ENCODE data around the gene PHF3. TPM values are rescaled to one million over a fixed set of nuclear protein-coding genes. Genes with fewer than 3 reads are reported as not detected.

The PHF3 gene
- total and polyA plus RNA-seq, 2 experiments from 2014 or later: 15.3 to 34.7 TPM

- no peaks in the 10 kb centered on the region for H3K27me3 ChIP-seq (replicated peaks; ENCODE audit: insufficient read depth)
- in situ Hi-C loops (cut with MboI): no loop called here
- peaks cover 45% of the 10 kb centered on the region for H3K36me3 ChIP-seq (ENCODE audit: low read depth)
- H2AFZ ChIP-seq: no peak overlapping the region
- H3K9me3 ChIP-seq (ENCODE audit: low read depth): no peaks in the 10 kb centered on the region
- H3F3A ChIP-seq (ENCODE audit: insufficient read depth): no peaks in the 10 kb centered on the region
- no peaks in the 10 kb centered on the region for H3K9me2 ChIP-seq (ENCODE audit: insufficient read depth)
- no peak for TF ChIP-seq EZH2phosphoT487 (IDR thresholded peaks at IDR 0.05; ENCODE audit: insufficient read depth, low read depth)
- TF ChIP-seq EZH2 (IDR thresholded peaks at IDR 0.05; ENCODE audit: insufficient read depth, poor library complexity, severe bottlenecking): no peak
- no peak overlapping the region for H3K27ac ChIP-seq
- no peak overlapping the region for H3K4me3 ChIP-seq
- no peaks in the 10 kb centered on the region for H4K20me1 ChIP-seq (ENCODE audit: insufficient read depth)
- no peak overlapping the region for H3K9ac ChIP-seq
- no peaks in the 10 kb centered on the region for H3K4me1 ChIP-seq (ENCODE audit: insufficient read depth)
- DNase-seq: no peak
- no peak overlapping the region for H3K4me2 ChIP-seq (ENCODE audit: unreplicated experiment)
- no peaks in the 10 kb centered on the region for H3K79me2 ChIP-seq (ENCODE audit: insufficient read depth)
- WGBS, 2 experiments (ENCODE audit: low coverage in 1 of 2, low lambda C conversion rate in 2 of 2, missing lambda C conversion rate in 2 of 2): 97% methylated on average over 6 of the region's 6 CpGs
Measured at GRCh38 chr6:63713332-63713731, 77.7 kb downstream of the PHF3 start.

- H3K27me3 ChIP-seq (replicated peaks; ENCODE audit: insufficient read depth): no peaks in the 10 kb centered on the region
- no peak overlapping the region for H3K27ac ChIP-seq
- no peaks in the 10 kb centered on the region for H3K4me1 ChIP-seq (ENCODE audit: insufficient read depth)
- H3K4me2 ChIP-seq (ENCODE audit: unreplicated experiment): no peak overlapping the region
- H3K9me2 ChIP-seq (ENCODE audit: insufficient read depth): no peaks in the 10 kb centered on the region
- H3K9me3 ChIP-seq (ENCODE audit: low read depth): no peaks in the 10 kb centered on the region
- in situ Hi-C loops (cut with MboI): no loop called here
- no peak for DNase-seq
- H3K79me2 ChIP-seq (ENCODE audit: insufficient read depth): no peaks in the 10 kb centered on the region
- H2AFZ ChIP-seq: no peak overlapping the region
- TF ChIP-seq EZH2phosphoT487 (IDR thresholded peaks at IDR 0.05; ENCODE audit: insufficient read depth, low read depth): no peak
- no peak for TF ChIP-seq EZH2 (IDR thresholded peaks at IDR 0.05; ENCODE audit: insufficient read depth, poor library complexity, severe bottlenecking)
- no peak overlapping the region for H3K9ac ChIP-seq
- H4K20me1 ChIP-seq (ENCODE audit: insufficient read depth): no peaks in the 10 kb centered on the region
- no peak overlapping the region for H3K4me3 ChIP-seq
- no peaks in the 10 kb centered on the region for H3F3A ChIP-seq (ENCODE audit: insufficient read depth)
- peaks cover 44% of the 10 kb centered on the region for H3K36me3 ChIP-seq (ENCODE audit: low read depth)
Measured at GRCh38 chr6:63714091-63714490, 78.5 kb downstream of the PHF3 start.

- Histone ChIP-seq H3K4me2 (ENCODE audit: unreplicated experiment) (no peak overlapping the region), H3K4me3 (no peak overlapping the region), H3K36me3 (ENCODE audit: low read depth) (peaks cover 25% of the 10 kb centered on the region), H3K79me2 (ENCODE audit: insufficient read depth) (no peaks in the 10 kb centered on the region), H3K27ac (no peak overlapping the region), H2AFZ (no peak overlapping the region), H3K9me3 (ENCODE audit: low read depth) (no peaks in the 10 kb centered on the region), H3K27me3 (replicated peaks; ENCODE audit: insufficient read depth) (no peaks in the 10 kb centered on the region), H3K9me2 (ENCODE audit: insufficient read depth) (no peaks in the 10 kb centered on the region), H3K4me1 (ENCODE audit: insufficient read depth) (no peaks in the 10 kb centered on the region), H4K20me1 (ENCODE audit: insufficient read depth) (no peaks in the 10 kb centered on the region), H3K9ac (no peak overlapping the region), H3F3A (ENCODE audit: insufficient read depth) (no peaks in the 10 kb centered on the region)
- TF ChIP-seq EZH2 (IDR thresholded peaks at IDR 0.05; ENCODE audit: insufficient read depth, poor library complexity, severe bottlenecking) (no peak), EZH2phosphoT487 (IDR thresholded peaks at IDR 0.05; ENCODE audit: insufficient read depth, low read depth) (no peak)
- DNase-seq: no peak
- 100% methylated on average over 2 of the region's 2 CpGs for WGBS, 2 experiments (ENCODE audit: low coverage in 1 of 2, low lambda C conversion rate in 2 of 2, missing lambda C conversion rate in 2 of 2)
- in situ Hi-C loops (cut with MboI): no loop called here
Measured at GRCh38 chr6:63716169-63716568, 80.6 kb downstream of the PHF3 start.

GRCh38 chr6:63721181-63721580 is 85.6 kb downstream of the PHF3 start:
- Histone ChIP-seq H3K4me2 (ENCODE audit: unreplicated experiment) (no peak overlapping the region), H3K27ac (no peak overlapping the region), H3K9me3 (ENCODE audit: low read depth) (no peaks in the 10 kb centered on the region), H3K4me3 (no peak overlapping the region), H4K20me1 (ENCODE audit: insufficient read depth) (no peaks in the 10 kb centered on the region), H3F3A (ENCODE audit: insufficient read depth) (no peaks in the 10 kb centered on the region), H3K9me2 (ENCODE audit: insufficient read depth) (no peaks in the 10 kb centered on the region), H3K36me3 (ENCODE audit: low read depth) (no peaks in the 10 kb centered on the region), H3K27me3 (replicated peaks; ENCODE audit: insufficient read depth) (no peaks in the 10 kb centered on the region), H3K9ac (no peak overlapping the region), H3K79me2 (ENCODE audit: insufficient read depth) (no peaks in the 10 kb centered on the region), H2AFZ (no peak overlapping the region), H3K4me1 (ENCODE audit: insufficient read depth) (no peaks in the 10 kb centered on the region)
- no peak for DNase-seq
- WGBS, 2 experiments (ENCODE audit: low coverage in 1 of 2, low lambda C conversion rate in 2 of 2, missing lambda C conversion rate in 2 of 2): 97 to 100% methylated on average over 1 of the region's 1 CpG
- in situ Hi-C loops (cut with MboI): no loop called here
- TF ChIP-seq EZH2phosphoT487 (IDR thresholded peaks at IDR 0.05; ENCODE audit: insufficient read depth, low read depth) (no peak), EZH2 (IDR thresholded peaks at IDR 0.05; ENCODE audit: insufficient read depth, poor library complexity, severe bottlenecking) (no peak)

- no peaks in the 10 kb centered on the region for H3K27me3 ChIP-seq (replicated peaks; ENCODE audit: insufficient read depth)
- no peak overlapping the region for H3K4me2 ChIP-seq (ENCODE audit: unreplicated experiment)
- DNase-seq: no peak
- H3K9me3 ChIP-seq (ENCODE audit: low read depth): no peaks in the 10 kb centered on the region
- no peak overlapping the region for H2AFZ ChIP-seq
- H3K9me2 ChIP-seq (ENCODE audit: insufficient read depth): no peaks in the 10 kb centered on the region
- in situ Hi-C loops (cut with MboI): no loop called here
- no peaks in the 10 kb centered on the region for H3K36me3 ChIP-seq (ENCODE audit: low read depth)
- no peak overlapping the region for H3K4me3 ChIP-seq
- no peak overlapping the region for H3K9ac ChIP-seq
- no peaks in the 10 kb centered on the region for H4K20me1 ChIP-seq (ENCODE audit: insufficient read depth)
- no peak for TF ChIP-seq EZH2phosphoT487 (IDR thresholded peaks at IDR 0.05; ENCODE audit: insufficient read depth, low read depth)
- no peak overlapping the region for H3K27ac ChIP-seq
- H3K4me1 ChIP-seq (ENCODE audit: insufficient read depth): no peaks in the 10 kb centered on the region
- H3K79me2 ChIP-seq (ENCODE audit: insufficient read depth): no peaks in the 10 kb centered on the region
- no peaks in the 10 kb centered on the region for H3F3A ChIP-seq (ENCODE audit: insufficient read depth)
Measured at GRCh38 chr6:63724721-63725120, 89.1 kb downstream of the PHF3 start.
